ENCODE results near the gene MCM9. TPM values are rescaled to one million over a fixed set of nuclear protein-coding genes. Genes with fewer than 3 reads are reported as not detected.
A peak's percentile ranks its signal among the peaks of the same experiment; 100 is the strongest.

Gene MCM9
- polyA plus RNA-seq, 4 donors, result 12.5 to 27.5 (median 25.3) TPM

DNA sequence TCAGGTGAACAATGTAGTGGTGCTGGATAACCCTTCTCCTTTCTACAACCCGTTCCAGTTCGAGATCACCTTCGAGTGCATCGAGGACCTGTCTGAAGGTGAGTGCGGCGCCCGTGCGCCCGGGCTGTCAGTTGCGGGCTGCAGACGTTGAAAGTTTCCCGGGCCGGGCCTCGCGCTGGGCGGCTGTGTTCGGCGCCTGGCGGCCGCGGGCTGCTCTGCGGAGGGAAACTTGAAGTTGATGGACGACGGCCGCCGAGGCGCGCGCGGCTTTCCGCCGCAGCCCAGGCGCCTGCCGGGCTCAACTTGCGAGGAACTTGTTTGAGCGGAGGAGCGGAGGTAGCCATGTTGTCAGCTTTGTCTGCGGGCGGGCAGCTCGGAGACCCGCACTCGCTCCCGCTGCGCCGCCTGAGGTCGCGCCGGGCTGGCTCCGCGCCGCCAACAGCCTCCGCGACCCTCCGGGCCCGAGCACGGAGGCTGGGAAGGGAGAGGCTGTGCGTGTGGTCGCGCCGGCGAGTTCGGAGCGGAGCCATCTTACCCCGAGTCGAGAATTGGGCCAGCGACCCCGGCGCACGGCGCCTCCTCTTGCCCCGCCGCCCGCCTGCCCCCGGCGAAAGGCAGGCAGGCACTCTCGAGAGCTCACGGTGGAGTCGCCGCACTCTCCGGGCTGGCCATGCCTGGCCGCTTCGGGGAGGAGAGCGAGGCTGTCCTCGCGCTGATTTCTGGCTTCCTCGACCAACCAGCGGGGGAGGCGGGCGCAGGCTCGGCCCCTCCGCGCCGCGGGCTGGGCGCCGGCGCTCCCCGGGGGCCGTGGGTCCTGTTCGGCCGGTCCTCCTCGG, 40.3 kb downstream of the MCM9 start:
- peak; percentile 47 to 56 (median 53) for DNase-seq (ENCODE audit: low read depth in 4 of 4, low spot score in 3 of 4)

DNA sequence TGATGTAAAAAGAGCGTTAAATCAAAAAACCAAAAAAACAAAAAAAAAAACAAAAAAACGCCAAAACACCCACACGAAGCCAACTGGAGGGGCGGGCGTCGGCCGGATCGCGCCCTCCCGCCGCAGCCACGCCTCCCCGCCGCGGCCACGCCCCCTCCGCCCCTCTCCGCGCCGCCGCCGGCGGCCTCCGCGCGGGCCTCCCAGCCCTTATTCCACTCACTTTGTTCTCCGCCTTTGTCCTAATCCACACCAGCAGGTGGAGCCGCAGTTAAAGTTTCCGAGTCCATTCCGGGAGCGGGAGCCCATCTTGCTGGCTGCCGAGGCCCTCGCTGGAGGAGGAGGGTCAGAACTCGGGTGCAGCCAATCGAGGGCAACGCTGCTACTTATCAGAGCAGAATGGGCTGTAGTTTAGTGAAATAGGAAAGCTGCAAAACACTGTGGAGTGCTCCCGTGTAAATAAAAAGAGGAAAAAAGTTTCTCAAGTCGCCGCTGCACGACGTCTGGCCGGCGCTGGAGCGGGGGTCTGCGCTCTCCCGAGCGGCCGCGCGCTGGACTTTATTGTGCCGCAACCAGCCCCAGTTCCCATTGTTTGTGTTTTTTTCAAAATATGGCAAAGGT, 41.0 kb downstream of the MCM9 start, which contains the start of gene ASF1A:
Gene ASF1A (plus strand): TSS at position 346 of the 618 bp plus-strand sequence. CDS start 262 bp downstream, at position 608.
- DNase-seq (ENCODE audit: low read depth in 4 of 4, low spot score in 3 of 4), result peak; percentile 95 to 98 (median 98)

DNA sequence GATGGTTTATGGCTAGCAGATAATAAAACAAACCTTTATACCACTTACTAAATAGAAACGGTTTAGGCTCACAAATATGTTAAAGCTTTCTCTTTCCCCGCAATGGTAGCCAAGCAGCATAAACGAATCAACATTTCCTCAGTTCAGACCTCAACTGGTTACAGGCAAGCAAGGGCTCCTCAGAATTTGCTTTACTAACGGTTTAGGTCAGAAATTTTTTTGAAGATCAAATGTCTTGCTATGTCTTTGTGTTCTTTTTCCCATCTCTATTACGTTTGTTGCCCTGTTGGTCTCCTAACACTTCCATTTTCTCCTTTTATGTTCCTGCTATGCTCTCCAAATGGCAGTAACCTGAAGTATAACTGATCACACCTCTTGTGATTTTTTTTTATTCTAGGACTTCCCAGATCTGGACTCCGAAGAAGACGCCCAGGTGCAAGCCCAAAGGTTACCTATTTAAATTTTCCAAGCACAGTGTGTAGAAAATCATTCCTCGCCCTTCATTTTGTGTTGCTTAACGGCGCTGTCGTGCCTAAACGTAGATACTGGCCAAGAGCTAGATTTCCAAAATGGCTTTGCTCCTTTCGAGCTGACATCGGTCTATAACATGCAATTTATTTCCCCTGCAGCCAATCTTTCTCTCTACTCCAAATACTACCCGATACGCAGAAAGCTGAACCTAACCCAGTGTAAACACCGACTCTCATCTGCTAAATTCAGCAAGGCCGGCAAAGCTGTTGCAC, 41.7 kb downstream of the MCM9 start:
- DNase-seq (ENCODE audit: low read depth in 4 of 4, low spot score in 3 of 4), result peak; percentile 67 to 80 (median 74)

DNA sequence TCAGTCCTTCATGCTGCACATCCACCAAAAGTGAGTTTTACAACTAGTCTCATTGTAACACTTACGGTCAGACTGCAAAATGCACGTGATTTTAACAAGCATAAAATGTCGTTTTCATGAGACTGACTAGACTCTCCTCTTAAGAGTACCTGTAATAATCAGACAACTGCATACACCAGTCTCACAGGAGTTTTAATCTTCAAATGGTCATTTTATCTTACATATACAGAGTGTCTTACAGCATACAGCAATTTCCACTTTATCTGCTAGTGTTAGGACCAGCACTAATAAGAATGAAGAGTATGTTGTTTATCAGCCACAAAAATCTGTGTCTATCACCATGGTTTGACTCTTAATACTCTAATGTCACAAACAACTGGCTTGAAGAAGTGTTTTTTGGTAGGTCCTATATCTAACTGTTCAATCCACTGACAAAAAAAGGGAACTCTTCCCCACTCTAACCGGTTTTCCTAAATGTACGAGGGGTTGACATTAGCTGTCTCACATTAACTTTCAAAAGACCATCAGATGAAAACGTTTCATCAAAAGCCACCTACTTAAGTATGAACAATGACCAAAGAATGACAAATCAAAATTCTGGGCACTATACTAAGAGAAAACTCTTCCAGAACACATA, 42.5 kb downstream of the MCM9 start:
- DNase-seq (ENCODE audit: low read depth in 4 of 4, low spot score in 3 of 4), result peak in 1 of 4 donors; percentile 5

DNA sequence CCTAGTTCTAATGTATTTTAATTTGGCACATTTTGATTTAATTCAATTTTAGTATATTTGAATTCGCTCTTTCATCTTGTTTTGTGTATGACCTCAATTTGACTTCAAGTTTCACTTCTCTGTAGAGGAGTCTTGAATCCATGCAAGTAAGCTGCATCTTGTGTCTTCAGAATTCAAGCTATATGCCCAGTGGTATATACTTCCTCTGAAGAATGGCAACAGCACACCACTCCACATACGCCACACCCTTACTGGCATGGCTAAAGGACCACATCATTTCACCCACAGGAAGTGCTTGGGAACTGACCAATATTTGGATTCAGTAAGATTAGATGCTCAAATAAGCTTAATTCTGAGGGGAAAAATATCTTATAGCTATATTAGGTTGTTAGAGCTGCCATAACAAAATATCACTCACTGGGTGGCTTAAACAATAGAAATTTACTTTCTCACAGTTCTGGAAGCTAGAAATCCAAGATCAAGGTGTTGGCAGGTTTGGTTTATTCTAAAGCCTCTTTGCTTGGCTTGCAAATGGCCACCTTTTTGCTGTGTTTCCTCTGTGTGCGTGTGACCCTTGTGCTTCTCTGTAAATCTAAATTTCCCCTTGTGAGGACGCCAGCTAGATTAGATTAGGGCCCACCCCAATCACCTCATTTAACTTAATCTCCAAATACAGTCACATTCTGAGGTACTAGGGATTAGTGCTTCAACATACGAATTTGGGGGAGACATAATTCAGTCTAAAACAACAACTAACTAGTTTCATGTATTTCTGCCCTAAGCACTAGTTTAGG, 43.8 kb downstream of the MCM9 start:
- DNase-seq (ENCODE audit: low read depth in 4 of 4, low spot score in 3 of 4), result no peak

DNA sequence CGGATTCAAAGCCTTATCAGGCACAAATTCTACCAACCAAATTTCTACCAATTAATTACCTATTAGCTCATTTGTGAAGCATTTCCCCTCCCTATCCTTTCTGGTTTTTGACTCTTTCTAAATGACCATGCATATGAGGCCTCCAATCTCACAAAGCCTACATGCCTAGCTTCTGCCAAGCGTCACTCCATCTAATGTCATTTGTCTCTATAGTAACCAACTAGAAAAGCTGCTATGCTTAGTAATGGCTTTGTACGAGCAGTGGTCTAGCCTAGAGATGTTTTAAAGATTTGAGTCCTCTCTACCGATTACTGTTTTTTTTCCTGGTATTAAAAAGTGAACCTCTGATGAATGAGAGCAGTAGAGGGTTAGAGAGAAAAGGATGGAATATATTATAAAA, 45.8 kb downstream of the MCM9 start:
- no peak for DNase-seq (ENCODE audit: low read depth in 4 of 4, low spot score in 3 of 4)

DNA sequence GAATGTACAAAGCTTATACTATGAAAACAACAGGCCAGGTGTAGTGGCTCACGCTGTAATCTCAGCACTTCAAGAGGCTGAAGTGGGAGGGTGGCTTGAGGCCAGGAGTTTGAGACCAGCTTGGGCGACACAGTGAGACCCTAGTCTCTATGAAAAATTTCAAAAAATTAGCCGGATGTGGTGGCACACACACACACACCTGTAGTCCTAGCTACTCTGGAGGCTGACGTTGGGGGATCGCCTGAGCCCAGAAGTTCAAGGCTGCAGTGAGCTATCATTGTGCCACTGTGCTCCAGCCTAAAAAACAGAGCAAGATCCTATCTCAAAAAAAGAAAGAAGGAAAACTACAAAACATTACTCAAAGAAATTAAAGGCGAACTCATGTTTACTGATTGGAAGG, 48.3 kb downstream of the MCM9 start:
- DNase-seq (ENCODE audit: low read depth in 4 of 4, low spot score in 3 of 4), result no peak

DNA sequence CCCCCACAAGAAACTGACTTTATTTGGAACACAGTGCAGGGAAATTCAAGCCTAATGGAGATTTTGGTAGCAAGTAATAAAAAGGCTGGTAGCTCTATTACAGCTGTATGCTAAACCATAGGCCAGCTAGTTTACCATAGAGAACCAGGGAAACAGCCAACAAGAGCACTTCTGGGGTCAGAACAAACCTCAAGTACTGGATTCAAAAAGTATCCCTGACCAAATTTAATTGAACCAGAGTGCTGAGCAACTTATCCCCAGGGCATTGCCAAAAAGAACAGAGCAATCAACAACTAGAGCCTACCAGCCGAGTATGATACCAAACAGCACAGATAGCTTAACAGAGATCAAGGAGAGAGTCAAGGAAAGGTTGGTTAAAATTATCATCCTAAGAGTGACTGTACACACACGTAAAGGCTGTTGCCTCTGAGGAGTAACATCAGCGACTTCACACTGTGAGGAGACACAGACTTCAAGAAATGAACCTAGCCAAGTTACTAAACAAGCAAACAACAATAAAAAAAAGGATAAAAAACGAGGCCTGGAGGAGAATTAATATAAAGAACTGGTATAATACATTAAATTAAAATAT, 52.5 kb downstream of the MCM9 start:
- DNase-seq (ENCODE audit: low read depth in 4 of 4, low spot score in 3 of 4), result no peak

DNA sequence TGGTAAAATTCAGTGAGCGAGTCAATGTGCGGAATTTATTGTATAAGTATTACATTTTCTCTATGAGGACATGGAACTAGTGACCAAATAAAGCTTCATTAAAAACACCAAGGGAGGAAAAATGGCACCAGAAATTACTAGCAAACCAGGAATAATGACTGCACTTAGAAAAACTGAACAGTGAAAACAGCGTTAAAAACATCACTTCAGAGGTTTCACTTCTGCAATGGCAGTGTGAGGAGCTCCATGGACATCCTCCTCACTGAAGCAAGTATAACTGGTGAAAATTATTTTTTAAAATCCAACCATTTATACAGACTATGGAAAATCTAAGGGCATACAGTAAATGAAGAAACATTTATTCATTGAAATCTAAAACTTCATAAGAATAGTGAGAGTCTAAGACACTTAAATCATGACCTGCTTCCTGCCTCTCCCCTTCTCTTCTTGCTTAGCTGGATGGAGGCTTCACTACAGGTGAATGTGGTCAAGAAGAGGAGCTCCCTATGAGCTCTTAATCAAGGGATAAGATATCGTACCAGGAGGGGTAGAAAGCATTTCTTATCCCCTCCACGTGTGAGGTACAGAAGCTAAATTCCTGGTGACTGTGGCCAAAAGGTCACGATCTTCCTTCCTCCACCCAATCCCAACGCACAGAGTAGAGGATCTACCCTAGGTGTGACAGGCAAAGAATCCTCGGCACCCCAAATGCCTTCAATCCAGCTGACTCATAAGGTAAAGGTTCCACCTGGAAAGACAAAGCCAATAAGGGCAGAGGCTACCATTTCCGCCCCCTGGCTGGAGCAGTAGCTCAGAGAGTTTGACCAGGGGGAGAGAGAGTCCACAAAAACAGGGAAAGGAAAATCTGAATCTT, 53.3 kb downstream of the MCM9 start:
- no peak for DNase-seq (ENCODE audit: low read depth in 4 of 4, low spot score in 3 of 4)

DNA sequence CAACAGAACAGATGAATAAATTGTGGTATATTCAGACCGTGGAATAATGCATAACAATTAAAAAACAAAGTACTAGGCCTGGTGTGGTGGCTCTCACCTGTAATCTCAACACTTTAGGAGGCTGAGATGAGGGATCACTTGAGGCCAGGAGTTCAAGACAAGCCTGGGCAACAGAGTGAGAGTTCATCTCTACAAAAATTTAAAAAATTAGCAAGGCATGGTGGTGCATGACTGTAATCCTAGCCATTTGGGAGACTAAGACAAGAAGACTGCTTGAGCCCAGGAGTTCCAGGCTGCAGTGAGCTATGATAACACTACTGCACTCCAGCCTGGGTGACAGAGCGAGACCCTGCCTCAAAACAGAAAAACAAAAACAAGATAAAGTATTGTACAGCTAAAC, 57.2 kb downstream of the MCM9 start:
- no peak for DNase-seq (ENCODE audit: low read depth in 4 of 4, low spot score in 3 of 4)

DNA sequence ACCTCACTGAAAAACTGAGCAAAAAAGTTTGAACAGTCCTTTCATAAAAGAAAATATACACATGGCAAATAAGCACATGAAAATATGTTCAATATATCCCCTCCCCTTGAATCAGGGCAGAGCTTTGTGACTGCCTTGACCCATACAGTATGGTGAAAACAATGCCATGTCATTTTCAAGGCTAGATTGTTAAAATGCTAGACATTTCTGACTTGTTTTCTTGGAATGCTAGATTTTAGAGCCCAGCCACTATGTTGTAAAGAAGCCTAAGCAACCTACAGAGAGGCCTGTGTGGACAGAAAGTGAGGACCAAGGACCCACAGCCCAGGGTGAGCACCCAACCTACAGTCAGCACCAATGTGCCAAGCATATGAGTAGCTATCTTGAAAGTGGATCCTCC, 58.1 kb downstream of the MCM9 start:
- DNase-seq (ENCODE audit: low read depth in 4 of 4, low spot score in 3 of 4), result no peak

DNA sequence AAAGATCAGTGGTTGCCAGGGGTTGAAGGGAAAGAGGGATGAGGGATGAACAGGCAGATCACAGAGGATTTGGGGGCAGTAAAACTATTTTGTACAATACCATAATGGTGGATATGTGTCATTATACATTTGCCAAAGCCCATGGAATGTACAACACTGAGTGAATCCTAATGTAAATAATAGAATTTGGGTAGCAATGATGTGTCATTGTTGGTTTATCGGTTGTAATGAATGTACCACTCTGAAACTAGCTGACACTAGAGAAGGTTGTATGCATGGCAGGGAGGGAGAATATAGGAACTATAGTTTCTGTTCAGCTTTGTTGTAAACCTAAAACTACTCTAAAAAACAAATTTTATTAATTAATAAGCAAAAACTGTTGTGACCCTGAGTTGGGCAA, 58.8 kb downstream of the MCM9 start:
- no peak for DNase-seq (ENCODE audit: low read depth in 4 of 4, low spot score in 3 of 4)

DNA sequence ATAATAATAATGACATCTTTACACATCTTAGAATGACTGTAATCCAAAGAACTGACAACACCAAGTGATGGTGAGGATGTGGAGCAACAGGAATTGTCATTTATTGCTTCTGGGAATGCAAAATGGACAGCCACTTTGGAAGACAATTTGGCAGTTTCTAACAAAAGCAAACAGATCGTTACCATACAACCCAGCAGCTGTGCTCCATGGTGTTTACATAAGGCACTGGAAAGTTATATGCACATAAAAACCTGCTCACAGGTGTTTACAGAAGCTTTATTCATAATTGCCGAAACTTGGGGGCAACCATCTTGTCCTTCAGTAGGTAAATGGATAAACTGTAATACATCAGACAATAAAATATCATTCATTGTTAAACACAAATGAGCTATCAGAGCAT, 59.3 kb downstream of the MCM9 start:
- DNase-seq (ENCODE audit: low read depth in 4 of 4, low spot score in 3 of 4), result no peak

DNA sequence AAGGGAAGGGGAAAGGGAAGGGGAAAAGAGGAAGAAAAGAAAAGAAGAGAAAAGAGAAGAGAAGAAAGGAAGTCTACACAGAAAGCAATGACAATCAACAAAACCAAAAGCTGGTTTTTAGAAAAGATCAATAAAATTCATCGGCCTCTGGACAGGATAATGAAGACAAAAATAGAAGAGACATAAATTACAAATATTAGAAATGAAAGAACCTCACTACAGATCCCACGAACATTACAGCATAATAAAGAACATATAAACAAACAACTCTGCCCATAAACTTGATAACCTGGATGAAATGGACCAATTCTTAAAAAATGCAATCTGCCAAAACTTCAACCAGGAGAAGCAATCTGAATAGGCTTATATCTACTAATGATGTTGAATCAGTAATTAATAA, 61.7 kb downstream of the MCM9 start:
- no peak for DNase-seq (ENCODE audit: low read depth in 4 of 4, low spot score in 3 of 4)

DNA sequence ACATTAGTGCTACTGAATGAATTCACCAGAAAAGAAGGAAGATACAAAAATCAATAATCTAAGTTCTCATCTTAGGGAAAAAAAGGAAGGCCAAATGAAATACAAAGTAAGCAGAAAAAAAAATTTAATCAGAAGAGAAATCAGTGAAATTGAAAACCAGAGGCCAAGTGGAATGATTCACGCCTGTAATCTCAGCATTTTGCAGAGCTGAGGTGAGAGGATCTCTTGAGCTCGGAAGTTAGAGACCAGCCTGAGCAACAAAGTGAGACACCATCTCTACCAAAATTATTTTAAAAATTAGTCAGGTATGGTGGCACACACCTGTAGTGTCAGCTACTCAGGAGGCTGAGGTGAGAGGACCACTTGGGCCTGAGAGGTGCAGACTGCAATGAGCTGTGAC, 62.2 kb downstream of the MCM9 start:
- DNase-seq (ENCODE audit: low read depth in 4 of 4, low spot score in 3 of 4), result no peak

DNA sequence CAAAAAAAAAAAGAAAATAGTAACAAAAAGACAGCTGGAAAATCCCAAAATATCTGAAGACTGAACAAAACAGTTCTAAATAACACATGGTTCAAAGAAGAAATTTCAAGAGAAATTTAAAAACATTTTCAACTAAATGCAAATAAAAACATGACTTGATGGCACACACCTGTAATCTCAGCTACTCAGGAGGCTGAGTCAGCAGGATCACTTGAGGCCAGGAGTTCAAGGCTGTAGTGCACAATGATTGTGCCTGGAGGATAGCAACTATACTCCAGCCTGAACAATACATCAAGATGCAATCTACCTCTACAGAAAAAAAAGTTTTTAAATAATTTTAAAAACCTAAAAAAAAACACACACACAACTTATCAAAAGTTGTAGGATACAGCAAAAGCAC, 62.6 kb downstream of the MCM9 start:
- DNase-seq (ENCODE audit: low read depth in 4 of 4, low spot score in 3 of 4), result no peak

DNA sequence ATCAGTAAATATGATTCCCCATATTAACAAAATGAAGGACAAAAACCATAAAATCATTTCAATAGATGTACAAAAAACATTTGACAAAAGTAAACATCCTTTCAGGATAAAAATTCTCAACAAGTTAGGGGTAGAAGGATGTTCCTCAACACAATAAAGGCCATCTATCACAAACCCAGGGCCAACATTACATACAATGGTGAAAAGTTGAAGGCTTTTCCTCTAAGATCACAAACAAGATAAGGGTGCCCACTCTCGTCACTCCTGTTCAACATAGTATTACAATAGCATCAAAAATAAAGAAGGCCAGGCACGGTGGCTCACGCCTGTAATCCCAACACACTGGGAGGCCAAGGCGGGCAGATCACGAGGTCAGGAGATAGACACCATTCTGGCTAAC, 63.6 kb downstream of the MCM9 start:
- DNase-seq (ENCODE audit: low read depth in 4 of 4, low spot score in 3 of 4), result no peak

DNA sequence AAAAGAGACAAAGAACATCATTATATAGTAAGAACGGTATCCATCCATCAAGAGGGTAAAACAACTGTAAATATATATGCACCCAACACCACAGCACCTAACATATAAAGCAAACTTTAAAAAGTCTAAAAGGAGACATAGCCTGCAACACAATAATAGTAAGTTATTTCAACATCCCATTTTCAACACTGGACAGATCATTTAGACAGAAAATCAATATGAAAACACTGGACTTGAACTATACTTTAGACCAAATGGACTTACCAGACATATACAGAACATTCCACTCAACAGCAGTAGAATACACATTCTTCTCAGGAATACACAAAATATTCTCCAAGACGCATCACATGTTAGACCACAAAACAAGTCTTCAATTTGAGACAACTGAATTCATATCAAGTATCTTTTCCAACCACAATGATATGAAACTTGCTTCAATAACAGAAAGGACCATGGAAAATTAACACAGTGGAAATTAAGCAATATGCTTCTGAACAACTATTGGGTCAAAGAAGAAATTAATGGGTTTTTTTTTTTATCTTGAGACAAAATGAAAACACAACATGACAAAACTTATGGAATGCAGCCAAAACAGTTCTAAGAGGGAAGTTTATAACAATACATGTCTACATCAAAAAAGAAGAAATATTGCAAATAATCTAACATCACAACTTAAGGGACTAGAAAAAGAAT, 64.9 kb downstream of the MCM9 start:
- DNase-seq (ENCODE audit: low read depth in 4 of 4, low spot score in 3 of 4), result no peak
